ENCODE results near the gene EIF4G3.

GRCh38 chr1:20846461-20847374 is 330.0 kb downstream of the EIF4G3 start:
- TF ChIP-seq POLR2A (IDR thresholded peaks at IDR 0.05): no peak
- TF ChIP-seq CTCF (IDR thresholded peaks at IDR 0.05): no peak
